SK-N-SH treated with all-trans-retinoic acid at 6 μM for 48 hours (cell line): ENCODE measurements around the gene ALK.

Experiments used
- ATAC-seq: fragments of 200-7000 bp; cut with Tn5 transposase; 3 replicates; pipeline ENCODE4 v1.9.1; 2020; ENCODE audit warnings: mild to moderate bottlenecking, moderate library complexity
- ARNTL ChIP-seq: fragments of 450-650 bp; formaldehyde crosslinking; IDR thresholded peaks from 2 replicates; pipeline ENCODE4 v1.5.0; 2020; ENCODE audit warnings: low read depth, mild to moderate bottlenecking, moderate library complexity, borderline replicate concordance
- CREB5 ChIP-seq: fragments of 250-450 bp; sonication (Bioruptor Pico); IDR thresholded peaks from 2 replicates; pipeline ENCODE4 v1.5.1; 2020; ENCODE audit warnings: low read depth, mild to moderate bottlenecking, moderate library complexity
- CSDC2 ChIP-seq: fragments of 250-450 bp; sonication (Bioruptor Pico); IDR thresholded peaks from 2 replicates; pipeline ENCODE4 v1.5.0; 2020; ENCODE audit warnings: mild to moderate bottlenecking, moderate library complexity
- CSRNP3 ChIP-seq: fragments of 250-450 bp; sonication (Bioruptor Pico); IDR thresholded peaks from 2 replicates; pipeline ENCODE4 v1.5.1; 2021; ENCODE audit warnings: mild to moderate bottlenecking, moderate library complexity
- ESRRG ChIP-seq: fragments of 250-450 bp; sonication (Bioruptor Pico); IDR thresholded peaks from 2 replicates; pipeline ENCODE4 v1.6.1; 2021; ENCODE audit warnings: mild to moderate bottlenecking
- GLIS3 ChIP-seq: fragments of 250-450 bp; sonication (Bioruptor Pico); IDR thresholded peaks from 2 replicates; pipeline ENCODE4 v1.5.0; 2020; ENCODE audit warnings: mild to moderate bottlenecking, moderate library complexity
- ISL1 ChIP-seq: fragments of 250-450 bp; sonication (Bioruptor Pico); IDR thresholded peaks from 2 replicates; pipeline ENCODE4 v2.1.2; 2022; ENCODE audit warnings: mild to moderate bottlenecking, moderate library complexity
- POU6F1 ChIP-seq: fragments of 250-450 bp; sonication (Bioruptor Pico); IDR thresholded peaks from 2 replicates; pipeline ENCODE4 v1.8.0; 2021; ENCODE audit warnings: low read depth, mild to moderate bottlenecking, moderate library complexity, borderline replicate concordance
- PPARA ChIP-seq: fragments of 250-450 bp; sonication (Bioruptor Pico); IDR thresholded peaks from 2 replicates; pipeline ENCODE4 v1.5.0; 2020; ENCODE audit warnings: mild to moderate bottlenecking, borderline replicate concordance
- TCF4 ChIP-seq: fragments of 250-450 bp; sonication (Bioruptor Pico); IDR thresholded peaks from 2 replicates; pipeline ENCODE4 v1.8.0; 2021; ENCODE audit warnings: mild to moderate bottlenecking, moderate library complexity, borderline replicate concordance
- TSHZ2 ChIP-seq: fragments of 250-450 bp; sonication (Bioruptor Pico); IDR thresholded peaks from 2 replicates; pipeline ENCODE4 v1.5.0; 2020; ENCODE audit warnings: mild to moderate bottlenecking, moderate library complexity
- ZC3H10 ChIP-seq: fragments of 250-450 bp; sonication (Bioruptor Pico); IDR thresholded peaks from 2 replicates; pipeline ENCODE4 v1.5.1; 2021; ENCODE audit warnings: mild to moderate bottlenecking, moderate library complexity
- ZFP3 ChIP-seq: fragments of 250-450 bp; sonication (Bioruptor Pico); IDR thresholded peaks from 2 replicates; pipeline ENCODE4 v1.5.0; 2020; ENCODE audit warnings: mild to moderate bottlenecking, moderate library complexity
- ZFP30 ChIP-seq: fragments of 450-650 bp; formaldehyde crosslinking; IDR thresholded peaks from 2 replicates; pipeline ENCODE4 v1.5.0; 2022; ENCODE audit warnings: mild to moderate bottlenecking, moderate library complexity
- ZNF565 ChIP-seq: fragments of 450-650 bp; formaldehyde crosslinking; conservative IDR thresholded peaks from 2 replicates; pipeline ENCODE4 v1.5.0; 2020; ENCODE audit warnings: low read depth, mild to moderate bottlenecking, moderate library complexity
- ZNF70 ChIP-seq: fragments of 450-650 bp; formaldehyde crosslinking; IDR thresholded peaks from 2 replicates; pipeline ENCODE4 v1.5.0; 2020; ENCODE audit warnings: mild to moderate bottlenecking, moderate library complexity
- ZNF8 ChIP-seq: fragments of 450-650 bp; formaldehyde crosslinking; IDR thresholded peaks from 2 replicates; pipeline ENCODE4 v1.5.0; 2020; ENCODE audit warnings: mild to moderate bottlenecking, moderate library complexity

ALK gene

GRCh38 chr2:29954316-29954715, 32.9 kb upstream of the ALK start:
- TF ChIP-seq ARNTL (CRISPR knock-in tag) = no peak
- TF ChIP-seq POU6F1 (CRISPR knock-in tag) = no peak
- no peak for TF ChIP-seq ESRRG
- no peak for TF ChIP-seq ISL1 (CRISPR knock-in tag)
- no peak for TF ChIP-seq ZNF70
- no peak for TF ChIP-seq CSDC2 (CRISPR knock-in tag)
- TF ChIP-seq TCF4 (CRISPR knock-in tag) = no peak
- TF ChIP-seq TSHZ2 (CRISPR knock-in tag) = no peak
- TF ChIP-seq GLIS3 = no peak
- no peak for TF ChIP-seq ZC3H10 (CRISPR knock-in tag)
- no peak for ATAC-seq

GRCh38 chr2:29952973-29953372, 31.6 kb upstream of the ALK start:
- no peak for TF ChIP-seq ZFP30
- TF ChIP-seq ZNF70 = no peak
- no peak for TF ChIP-seq ZNF565
- TF ChIP-seq CSDC2 (CRISPR knock-in tag) = no peak
- TF ChIP-seq CSRNP3 (CRISPR knock-in tag) = no peak
- TF ChIP-seq ZNF8 (CRISPR knock-in tag) = no peak
- no peak for TF ChIP-seq PPARA (CRISPR knock-in tag)
- TF ChIP-seq TCF4 (CRISPR knock-in tag) = no peak
- TF ChIP-seq ISL1 (CRISPR knock-in tag) = no peak
- no peak for TF ChIP-seq ZC3H10 (CRISPR knock-in tag)
- TF ChIP-seq ESRRG = no peak
- no peak for TF ChIP-seq ZFP3 (CRISPR knock-in tag)
- ATAC-seq = no peak

GRCh38 chr2:29951576-29951975, 30.2 kb upstream of the ALK start:
- TF ChIP-seq CREB5 (no peak), ZFP30 (no peak), CSRNP3 (CRISPR knock-in tag) (no peak), CSDC2 (CRISPR knock-in tag) (no peak), POU6F1 (CRISPR knock-in tag) (no peak)

GRCh38 chr2:29950481-29950880, 29.1 kb upstream of the ALK start:
- ATAC-seq = no peak
- TF ChIP-seq TCF4 (CRISPR knock-in tag) = no peak
- TF ChIP-seq PPARA (CRISPR knock-in tag) = no peak
- TF ChIP-seq ZNF8 (CRISPR knock-in tag) = no peak
- TF ChIP-seq ISL1 (CRISPR knock-in tag) = no peak
- TF ChIP-seq ZNF565 = no peak
- TF ChIP-seq ZFP3 (CRISPR knock-in tag) = no peak
- TF ChIP-seq GLIS3 = no peak
- TF ChIP-seq ESRRG = no peak

More at GRCh38 chr2:29951576-29951975, 30.2 kb upstream of the ALK start:
- ATAC-seq = no peak
